NCI-H526 treated with DMSO at 0.1 percent for 48 hours (cell line): Measurements from ENCODE around the gene ADAMTS9.

Source experiments
- DNase-seq: peaks from one replicate; lab custom pipeline; 2025; lab: John Stamatoyannopoulos, UW

ADAMTS9 gene

DNA sequence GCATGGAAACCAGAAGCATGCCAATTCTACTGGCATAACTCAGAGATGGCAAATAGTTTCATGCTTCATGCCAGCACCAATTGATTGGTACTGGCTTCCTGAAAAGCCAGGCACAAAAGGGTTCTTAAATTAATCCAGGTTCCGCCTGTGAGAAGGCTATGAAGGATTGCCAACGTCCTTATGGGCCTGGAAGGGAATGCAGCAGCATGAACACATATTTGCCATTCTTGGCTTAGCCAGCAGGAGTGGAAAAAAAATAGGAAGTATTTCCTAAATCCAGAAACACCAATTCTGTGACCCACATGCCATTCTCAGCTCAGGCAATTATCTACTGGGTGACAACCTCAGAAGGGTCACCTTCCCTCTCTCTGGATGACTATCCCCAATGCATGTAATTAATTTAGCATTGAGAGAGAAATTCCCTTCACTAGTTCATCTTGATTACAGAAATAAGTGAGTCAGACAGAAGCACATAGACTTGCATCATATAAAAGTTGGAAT, 36.0 kb downstream of the ADAMTS9 start:
- DNase-seq: no peak

- DNase-seq: no peak
Measured at GRCh38 chr3:64651303-64651702, 36.5 kb downstream of the ADAMTS9 start.

GRCh38 chr3:64650715-64651114, 37.1 kb downstream of the ADAMTS9 start:
- no peak for DNase-seq

GRCh38 chr3:64650096-64650622, 37.6 kb downstream of the ADAMTS9 start:
- DNase-seq: no peak

GRCh38 chr3:64648927-64649906, 38.6 kb downstream of the ADAMTS9 start:
- DNase-seq: no peak

DNA sequence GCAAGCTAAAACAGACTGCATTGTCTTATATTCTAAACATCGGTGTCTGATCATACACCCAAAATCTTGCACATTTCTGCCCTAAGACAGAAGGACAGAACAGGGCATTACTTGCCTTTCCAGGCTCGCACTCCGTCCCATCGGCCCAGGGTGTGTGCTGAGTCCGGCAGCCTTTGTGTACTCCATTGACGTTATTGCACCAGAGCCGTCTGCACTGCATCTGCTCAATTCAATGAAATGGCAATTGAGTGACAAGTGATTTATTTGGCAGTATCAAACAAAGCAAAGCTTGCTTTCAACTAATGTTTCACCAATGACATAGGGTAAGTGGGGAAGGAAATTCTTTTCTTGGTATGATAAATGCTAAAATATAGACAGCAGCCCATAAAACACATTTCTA, 40.0 kb downstream of the ADAMTS9 start:
- DNase-seq: no peak

- DNase-seq: no peak
Measured at GRCh38 chr3:64645243-64645642, 42.6 kb downstream of the ADAMTS9 start.

DNA sequence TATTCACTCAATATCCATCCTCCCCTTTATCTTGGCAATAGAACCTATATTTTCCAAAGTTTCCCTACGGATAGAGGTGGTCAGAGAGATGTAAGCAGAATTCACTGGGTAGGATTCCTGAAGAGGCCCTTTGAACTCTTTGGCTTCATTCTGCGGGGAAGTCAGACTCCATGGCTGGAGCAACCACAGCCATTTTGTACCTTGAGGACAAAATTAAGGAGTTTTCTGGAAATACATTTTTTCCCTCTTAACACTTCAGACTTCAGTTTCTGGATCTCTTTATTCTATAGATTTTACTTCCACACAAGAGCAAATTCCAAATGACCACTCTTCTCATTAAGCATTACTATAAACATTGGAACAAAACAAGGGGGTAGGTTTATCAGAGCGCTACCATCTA, 43.3 kb downstream of the ADAMTS9 start:
- DNase-seq: no peak

- DNase-seq: no peak
Measured at GRCh38 chr3:64642327-64643151, 45.3 kb downstream of the ADAMTS9 start.

DNA sequence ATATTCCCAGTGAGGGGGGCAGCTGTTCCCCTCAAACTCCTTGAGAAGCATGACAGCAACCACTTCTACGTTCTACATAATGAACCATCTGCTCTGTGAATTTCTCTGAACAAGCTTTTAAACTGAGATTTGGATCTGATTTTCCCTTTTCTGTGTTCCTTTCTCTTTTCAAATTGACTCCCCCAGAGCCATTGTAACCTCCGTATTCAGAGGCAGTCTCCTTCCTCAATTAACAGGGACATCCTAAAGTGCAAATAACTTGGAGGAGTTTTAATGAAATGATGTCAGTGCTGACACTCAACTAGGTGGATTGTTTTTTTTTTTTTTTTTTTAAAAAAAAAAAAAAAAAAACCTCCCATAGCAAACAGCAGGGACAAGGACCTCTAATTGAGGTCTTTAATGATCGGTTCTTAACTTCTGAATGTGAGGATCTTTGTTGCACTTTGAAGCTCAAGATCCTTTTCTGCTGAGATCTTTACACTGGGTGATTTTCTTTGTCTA, 48.8 kb downstream of the ADAMTS9 start:
- DNase-seq: no peak

- no peak for DNase-seq
Measured at GRCh38 chr3:64638511-64638910, 49.3 kb downstream of the ADAMTS9 start.

DNA sequence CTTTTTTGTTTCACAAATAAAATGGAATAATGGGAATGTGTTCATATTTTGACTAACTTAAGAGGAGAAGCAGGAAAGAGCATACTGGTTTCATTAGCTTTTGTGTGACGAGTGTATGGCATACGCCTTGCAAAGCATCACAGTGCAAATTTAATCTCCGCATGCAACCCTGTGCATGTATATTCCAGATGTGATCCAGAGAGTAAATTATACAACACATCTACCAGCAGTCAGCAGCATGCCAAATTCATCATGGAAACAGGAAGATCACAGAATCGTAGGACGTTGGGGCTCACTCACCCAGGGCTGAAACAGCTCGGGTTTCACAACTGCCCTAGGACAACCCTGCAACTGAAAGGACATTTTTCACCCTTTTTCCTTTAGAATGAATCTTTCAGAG, 53.4 kb downstream of the ADAMTS9 start:
- no peak for DNase-seq

- no peak for DNase-seq
Measured at GRCh38 chr3:64631951-64632350, 55.8 kb downstream of the ADAMTS9 start.

GRCh38 chr3:64627471-64628321, 60.1 kb downstream of the ADAMTS9 start:
- DNase-seq: no peak

GRCh38 chr3:64627042-64627441, 60.8 kb downstream of the ADAMTS9 start:
- DNase-seq: no peak

GRCh38 chr3:64625381-64625780, 62.4 kb downstream of the ADAMTS9 start:
- DNase-seq: no peak

DNA sequence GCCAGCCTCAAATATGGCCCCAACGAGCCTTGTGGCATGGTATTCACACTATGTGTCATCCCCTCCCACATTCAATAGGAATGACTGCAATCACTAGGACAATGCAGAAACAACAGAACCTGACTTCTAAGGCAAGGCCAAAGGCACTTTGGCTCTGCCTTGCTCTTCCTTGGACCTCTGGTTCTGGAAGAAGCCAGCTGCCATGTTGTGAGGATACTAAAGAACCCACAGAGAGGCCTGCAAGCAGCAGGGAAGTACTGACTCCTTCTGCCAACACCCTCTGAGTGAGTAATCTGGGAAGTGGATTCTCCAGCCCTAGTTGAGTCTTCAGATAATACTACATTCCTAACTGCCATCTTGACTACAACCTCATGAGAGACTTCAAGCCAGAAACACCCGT, 64.7 kb downstream of the ADAMTS9 start:
- no peak for DNase-seq

DNA sequence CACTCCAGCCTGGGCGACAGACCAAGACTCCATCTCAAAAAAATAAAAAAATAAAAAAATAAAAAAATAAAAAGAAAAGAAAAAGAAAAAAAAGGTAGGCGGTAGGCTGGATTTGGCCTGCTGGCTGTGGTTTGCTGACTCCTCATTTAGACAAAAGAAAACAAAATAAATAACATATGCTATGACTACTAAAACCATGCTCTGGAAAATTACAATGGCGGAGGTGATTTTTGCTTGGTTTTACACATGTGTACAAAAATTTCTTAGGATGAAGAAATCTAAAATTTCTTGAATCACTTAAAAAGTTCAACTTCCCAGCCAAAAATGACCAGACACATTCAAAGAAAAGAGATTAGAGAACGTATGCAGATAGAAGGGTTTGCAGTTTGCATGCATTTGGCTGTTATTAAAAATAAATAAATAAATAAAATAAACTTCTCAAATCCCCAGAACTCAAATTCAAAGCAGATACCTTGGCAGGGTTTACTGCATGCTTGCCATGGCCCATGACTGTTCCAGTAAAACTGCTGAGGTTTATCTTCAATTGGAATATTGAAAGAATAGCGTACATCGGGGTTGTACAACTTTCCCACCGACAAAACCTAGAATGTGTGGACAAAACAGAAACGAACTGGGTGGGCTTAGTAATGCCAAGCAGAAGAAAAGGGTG, 65.9 kb downstream of the ADAMTS9 start:
- DNase-seq: no peak

DNA sequence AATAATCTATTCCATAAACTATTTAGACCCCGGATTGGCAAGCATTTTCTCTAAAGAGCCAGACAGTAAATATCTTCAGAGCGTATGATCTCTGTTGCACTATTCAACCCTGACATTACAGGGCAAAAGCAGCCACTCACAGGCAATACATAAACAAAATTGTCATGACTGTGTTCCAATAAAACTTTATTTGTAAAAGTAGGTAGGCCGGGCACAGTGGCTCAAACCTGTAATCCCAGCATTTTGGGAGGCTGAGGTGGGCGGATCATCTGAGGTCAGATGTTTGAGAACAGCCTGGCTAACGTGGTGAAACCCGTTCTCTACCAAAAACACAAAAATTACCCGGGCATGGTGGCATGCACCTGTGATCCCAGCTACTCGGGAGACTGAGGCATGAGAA, 66.5 kb downstream of the ADAMTS9 start:
- no peak for DNase-seq

- DNase-seq: no peak
Measured at GRCh38 chr3:64620020-64620419, 67.8 kb downstream of the ADAMTS9 start.

- no peak for DNase-seq
Measured at GRCh38 chr3:64619216-64619615, 68.6 kb downstream of the ADAMTS9 start.
